ENCODE data around the gene SHISA9.

The SHISA9 gene

GRCh38 chr16:13060932-13061331 is 159.5 kb downstream of the SHISA9 start:
- DNase-seq (ENCODE audit: low read depth) = no peak
- H3K4me3 ChIP-seq (ENCODE audit: low read depth, low read length) = no peak overlapping the region
- TF ChIP-seq CTCF (IDR thresholded peaks at IDR 0.05; ENCODE audit: low read depth, low read length) (no peak), MYC (IDR thresholded peaks at IDR 0.05; ENCODE audit: low read depth, low read length) (no peak), POLR2A (IDR thresholded peaks at IDR 0.05; ENCODE audit: extremely low read depth, insufficient read length) (no peak)
- TF ChIP-seq, protein P1, sequence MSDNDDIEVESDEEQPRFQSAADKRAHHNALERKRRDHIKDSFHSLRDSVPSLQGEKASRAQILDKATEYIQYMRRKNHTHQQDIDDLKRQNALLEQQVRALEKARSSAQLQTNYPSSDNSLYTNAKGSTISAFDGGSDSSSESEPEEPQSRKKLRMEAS (IDR thresholded peaks at IDR 0.05; ENCODE audit: low read depth, low read length) = no peak

GRCh38 chr16:13061691-13062090 is 160.3 kb downstream of the SHISA9 start:
- no peak overlapping the region for H3K4me3 ChIP-seq (ENCODE audit: low read depth, low read length)
- no peak for DNase-seq (ENCODE audit: low read depth)
- TF ChIP-seq MYC (IDR thresholded peaks at IDR 0.05; ENCODE audit: low read depth, low read length) (no peak), CTCF (IDR thresholded peaks at IDR 0.05; ENCODE audit: low read depth, low read length) (no peak), POLR2A (IDR thresholded peaks at IDR 0.05; ENCODE audit: extremely low read depth, insufficient read length) (no peak)
- TF ChIP-seq, protein P1 (IDR thresholded peaks at IDR 0.05; ENCODE audit: low read depth, low read length) = no peak

DNA sequence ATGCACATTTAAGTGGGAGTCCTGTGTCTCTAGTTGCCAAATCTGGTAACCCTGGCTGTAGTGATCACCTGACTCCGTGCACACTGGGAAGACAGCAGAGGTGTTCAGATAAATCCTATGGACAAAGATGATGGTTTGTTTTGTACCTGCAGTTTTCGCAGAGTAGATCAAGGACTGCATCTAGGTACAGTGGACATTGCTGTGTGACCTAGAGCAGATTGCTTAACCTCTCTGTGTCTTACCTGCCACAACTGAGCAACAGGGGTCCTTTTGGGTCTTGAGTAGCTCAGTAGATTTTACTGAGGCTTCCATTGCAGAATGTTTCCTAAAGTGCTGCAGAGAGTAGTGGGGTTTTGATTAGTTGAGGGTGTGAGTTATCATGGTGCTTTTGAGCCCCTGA is 160.8 kb downstream of the SHISA9 start:
- TF ChIP-seq MYC (IDR thresholded peaks at IDR 0.05; ENCODE audit: low read depth, low read length) (no peak), POLR2A (IDR thresholded peaks at IDR 0.05; ENCODE audit: extremely low read depth, insufficient read length) (no peak), CTCF (IDR thresholded peaks at IDR 0.05; ENCODE audit: low read depth, low read length) (no peak)
- TF ChIP-seq, protein P1 (IDR thresholded peaks at IDR 0.05; ENCODE audit: low read depth, low read length) = no peak
- no peak for DNase-seq (ENCODE audit: low read depth)

GRCh38 chr16:13063457-13063856 is 162.1 kb downstream of the SHISA9 start:
- TF ChIP-seq POLR2A (IDR thresholded peaks at IDR 0.05; ENCODE audit: extremely low read depth, insufficient read length) (no peak), MYC (IDR thresholded peaks at IDR 0.05; ENCODE audit: low read depth, low read length) (no peak), CTCF (IDR thresholded peaks at IDR 0.05; ENCODE audit: low read depth, low read length) (no peak)
- TF ChIP-seq, protein P1 (IDR thresholded peaks at IDR 0.05; ENCODE audit: low read depth, low read length) = no peak
- DNase-seq (ENCODE audit: low read depth) = no peak
- H3K4me3 ChIP-seq (ENCODE audit: low read depth, low read length) = no peak overlapping the region

More for the DNA sequence above, 160.8 kb downstream of the SHISA9 start:
- no peak overlapping the region for H3K4me3 ChIP-seq (ENCODE audit: low read depth, low read length)

GRCh38 chr16:13064821-13065220 is 163.4 kb downstream of the SHISA9 start:
- H3K4me3 ChIP-seq (ENCODE audit: low read depth, low read length) = no peak overlapping the region
- TF ChIP-seq POLR2A (IDR thresholded peaks at IDR 0.05; ENCODE audit: extremely low read depth, insufficient read length) = no peak
- TF ChIP-seq, protein P1 (IDR thresholded peaks at IDR 0.05; ENCODE audit: low read depth, low read length) = no peak
- no peak for DNase-seq (ENCODE audit: low read depth)

DNA sequence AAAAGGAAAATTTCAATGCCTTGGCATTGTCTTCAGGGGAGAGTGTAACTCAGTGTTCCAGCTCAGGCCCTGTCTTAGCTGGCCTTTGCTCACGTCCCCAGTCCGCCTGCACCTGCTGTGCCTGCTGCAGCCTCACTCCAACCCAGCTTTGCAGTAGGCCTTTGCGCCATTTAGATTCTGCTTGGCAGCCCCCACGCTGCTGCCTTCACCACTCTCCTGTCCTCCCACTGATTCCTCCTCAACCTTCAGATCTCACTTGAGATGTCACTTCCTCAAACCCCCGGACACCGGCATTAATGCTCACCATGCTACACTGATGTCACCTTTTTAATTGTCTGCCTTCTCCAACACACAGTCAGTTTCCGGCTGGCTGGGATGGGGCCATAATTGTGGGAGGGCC is 166.2 kb downstream of the SHISA9 start:
- TF ChIP-seq POLR2A (IDR thresholded peaks at IDR 0.05; ENCODE audit: extremely low read depth, insufficient read length) (no peak), MYC (IDR thresholded peaks at IDR 0.05; ENCODE audit: low read depth, low read length) (no peak), CTCF (IDR thresholded peaks at IDR 0.05; ENCODE audit: low read depth, low read length) (no peak)
- TF ChIP-seq, protein P1 (IDR thresholded peaks at IDR 0.05; ENCODE audit: low read depth, low read length) = no peak
- DNase-seq (ENCODE audit: low read depth) = no peak

More for the DNA sequence above, 166.2 kb downstream of the SHISA9 start:
- H3K4me3 ChIP-seq (ENCODE audit: low read depth, low read length) = no peak overlapping the region

Measured in NB4 (cell line).